ENCODE data around the gene ANKRD55. TPM values are rescaled to one million over a fixed set of nuclear protein-coding genes. Genes with fewer than 3 reads are reported as not detected.

ANKRD55 gene
- total RNA-seq, 4 donors from 2014 or later: 0.95 TPM; not detected in 3

DNA sequence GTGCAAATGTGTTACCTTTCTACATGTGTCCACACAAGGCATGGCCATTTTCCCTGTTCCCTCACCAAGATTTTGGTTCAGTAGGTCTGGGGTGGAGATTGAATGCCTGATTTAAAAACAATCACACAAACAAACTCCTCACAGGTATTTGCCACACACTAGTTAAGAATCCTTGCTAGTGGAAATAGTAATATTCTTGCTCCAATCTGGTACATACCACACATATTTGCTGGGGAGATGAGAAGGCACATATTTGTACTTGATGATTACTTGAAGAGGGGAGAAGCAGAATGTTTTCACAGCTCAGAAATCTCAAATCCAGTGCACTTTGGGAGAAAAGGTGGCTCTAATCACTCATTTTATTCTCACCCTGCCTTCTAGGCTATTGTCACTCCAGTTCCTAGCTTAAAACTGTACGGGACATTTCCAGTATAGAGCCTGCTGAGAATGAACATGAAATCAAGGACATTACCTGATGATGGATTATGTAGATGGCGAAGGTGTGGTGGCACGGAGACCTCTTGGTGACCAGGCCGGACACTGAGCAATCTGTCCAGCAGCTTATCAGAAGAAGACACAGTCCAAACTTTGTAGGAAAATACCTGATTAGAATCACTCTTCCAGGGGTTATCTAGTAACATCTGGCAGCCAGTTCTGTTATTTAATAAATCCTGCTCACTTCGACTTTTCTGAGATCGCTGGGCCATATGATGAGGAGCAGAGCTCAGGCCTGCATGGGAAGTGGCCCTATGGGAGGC lies 122.3 kb downstream of the ANKRD55 start:
- TF ChIP-seq CTCF (IDR thresholded peaks at IDR 0.05): no peak
- TF ChIP-seq POLR2AphosphoS5 (IDR thresholded peaks at IDR 0.05): no peak
- TF ChIP-seq EP300 (IDR thresholded peaks at IDR 0.05; ENCODE audit: low read depth): no peak
- no peak for TF ChIP-seq POLR2A (IDR thresholded peaks at IDR 0.05)
- no peaks in the 10 kb centered on the region for H3K9me3 ChIP-seq

GRCh38 chr5:56108246-56108645 lies 124.9 kb downstream of the ANKRD55 start:
- Histone ChIP-seq H3K4me3 (no peak overlapping the region), H3K4me1 (no peaks in the 10 kb centered on the region), H3K36me3 (no peaks in the 10 kb centered on the region), H3K27me3 (no peaks in the 10 kb centered on the region), H3K27ac (no peak overlapping the region), H3K9me3 (no peaks in the 10 kb centered on the region)
- in situ Hi-C loops (cut with MboI; ENCODE audit: low pct_ligation_motif_present in 1 of 4, low pct_unique_long_range_greater_than_20kb in 1 of 4, low sequenced_read_pairs in 3 of 4): no loop called here
- WGBS, 2 donors (ENCODE audit: low coverage in 1 of 2): 58 to 66% methylated on average over 2 to 3 of the region's 3 CpGs
- DNase-seq: no peak
- intact Hi-C loops (cut with DNase I; ENCODE audit: low total_unique reads): no loop called here
- TF ChIP-seq POLR2AphosphoS5 (IDR thresholded peaks at IDR 0.05) (no peak), EP300 (IDR thresholded peaks at IDR 0.05; ENCODE audit: low read depth) (no peak), CTCF (IDR thresholded peaks at IDR 0.05) (no peak), POLR2A (IDR thresholded peaks at IDR 0.05) (no peak)

More for the DNA sequence above, 122.3 kb downstream of the ANKRD55 start:
- in situ Hi-C loops (cut with MboI; ENCODE audit: low pct_ligation_motif_present in 1 of 4, low pct_unique_long_range_greater_than_20kb in 1 of 4, low sequenced_read_pairs in 3 of 4) (no loop called here), intact Hi-C loops (cut with DNase I; ENCODE audit: low total_unique reads) (no loop called here)
- Histone ChIP-seq H3K27ac (no peak overlapping the region), H3K4me1 (no peaks in the 10 kb centered on the region), H3K36me3 (no peaks in the 10 kb centered on the region), H3K4me3 (no peak overlapping the region), H3K27me3 (no peaks in the 10 kb centered on the region)
- DNase-seq: no peak
- WGBS, 2 donors (ENCODE audit: low coverage in 1 of 2): 88 to 89% methylated on average over 3 to 6 of the region's 6 CpGs

DNA sequence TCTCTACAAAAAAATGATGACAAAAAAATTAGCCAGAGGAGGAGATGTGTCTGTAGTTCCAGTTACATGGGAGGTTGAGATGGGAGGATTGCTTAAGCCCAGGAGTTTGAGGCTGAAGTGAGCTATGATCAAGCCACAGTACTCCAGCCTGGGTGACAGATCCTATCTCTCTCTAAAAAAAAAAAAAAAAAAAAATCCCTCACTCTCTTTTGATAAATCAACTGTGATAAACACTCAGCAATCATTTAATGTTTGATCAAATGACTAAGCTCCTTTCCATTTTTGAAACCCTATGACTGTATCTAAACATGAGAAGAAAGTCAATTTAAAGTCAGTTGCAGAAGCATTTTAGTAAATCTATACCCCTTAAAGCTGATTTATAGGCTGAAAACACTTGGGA lies 126.3 kb downstream of the ANKRD55 start:
- Histone ChIP-seq H3K27me3 (no peaks in the 10 kb centered on the region), H3K9me3 (no peaks in the 10 kb centered on the region), H3K4me1 (no peaks in the 10 kb centered on the region), H3K4me3 (no peak overlapping the region), H3K27ac (no peak overlapping the region), H3K36me3 (no peaks in the 10 kb centered on the region)
- no peak for DNase-seq
- TF ChIP-seq CTCF (IDR thresholded peaks at IDR 0.05) (no peak), POLR2A (IDR thresholded peaks at IDR 0.05) (no peak), POLR2AphosphoS5 (IDR thresholded peaks at IDR 0.05) (no peak), EP300 (IDR thresholded peaks at IDR 0.05; ENCODE audit: low read depth) (no peak)
- in situ Hi-C loops (cut with MboI; ENCODE audit: low pct_ligation_motif_present in 1 of 4, low pct_unique_long_range_greater_than_20kb in 1 of 4, low sequenced_read_pairs in 3 of 4) (no loop called here), intact Hi-C loops (cut with DNase I; ENCODE audit: low total_unique reads) (no loop called here)

DNA sequence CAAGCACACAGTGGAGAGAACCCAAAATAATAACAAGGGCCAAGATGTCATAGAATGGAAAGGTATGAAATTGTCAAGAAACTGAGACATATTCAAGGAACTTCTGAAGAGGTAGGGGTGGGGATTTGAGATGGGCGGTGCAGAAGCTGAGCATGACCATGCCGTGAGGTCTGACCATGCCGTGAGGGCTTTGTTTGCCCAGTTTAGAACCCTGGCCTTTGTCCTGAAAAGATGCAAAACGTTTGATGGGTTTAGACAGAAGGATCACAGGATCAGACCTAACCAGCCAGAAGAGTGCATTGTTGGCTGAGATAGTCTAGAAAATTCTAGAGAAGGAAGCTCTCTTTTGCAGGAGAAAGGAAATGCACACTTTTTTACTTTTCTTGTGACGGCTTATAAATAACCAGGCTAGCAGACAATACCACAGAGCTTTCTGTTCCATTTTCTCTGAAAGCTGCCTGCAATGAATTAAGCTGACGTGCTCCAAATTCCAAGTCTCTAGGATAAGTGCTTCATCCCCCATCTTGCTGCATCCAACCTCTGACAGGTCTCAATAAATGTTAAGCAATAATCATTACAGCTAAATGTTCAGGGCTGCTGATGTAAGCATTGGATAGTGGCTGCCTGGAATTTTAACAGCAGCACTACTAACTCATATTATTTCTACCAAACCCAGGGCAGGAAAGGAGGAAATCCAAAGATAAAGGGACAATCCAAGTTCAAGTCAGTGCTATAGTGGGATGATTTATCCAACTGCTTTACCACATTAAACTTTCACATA lies 127.4 kb downstream of the ANKRD55 start:
- intact Hi-C loops (cut with DNase I; ENCODE audit: low total_unique reads): no loop called here
- H3K9me3 ChIP-seq: no peaks in the 10 kb centered on the region
- WGBS, 2 donors (ENCODE audit: low coverage in 1 of 2): 51 to 56% methylated on average over 6 of the region's 6 CpGs
- no peak overlapping the region for H3K27ac ChIP-seq
- H3K27me3 ChIP-seq: no peaks in the 10 kb centered on the region
- in situ Hi-C loops (cut with MboI; ENCODE audit: low pct_ligation_motif_present in 1 of 4, low pct_unique_long_range_greater_than_20kb in 1 of 4, low sequenced_read_pairs in 3 of 4): no loop called here
- DNase-seq: no peak
- no peak overlapping the region for H3K4me3 ChIP-seq
- H3K36me3 ChIP-seq: no peaks in the 10 kb centered on the region
- TF ChIP-seq EP300 (IDR thresholded peaks at IDR 0.05; ENCODE audit: low read depth) (no peak), CTCF (IDR thresholded peaks at IDR 0.05) (no peak), POLR2AphosphoS5 (IDR thresholded peaks at IDR 0.05) (no peak), POLR2A (IDR thresholded peaks at IDR 0.05) (no peak)
- no peaks in the 10 kb centered on the region for H3K4me1 ChIP-seq

Measured in transverse colon (tissue), 4 donors.